CD14-positive monocyte (primary cell): Measurements from ENCODE around the gene LGI2. TPM values are rescaled to one million over a fixed set of nuclear protein-coding genes. Genes with fewer than 3 reads are reported as not detected.

ENCODE experiments used
- DNase-seq, 3 donors: peaks; one replicate each; pipeline ENCODE4 v3.0.0-alpha.2; 2011 to 2022
- H2AFZ ChIP-seq: 2 replicates; pipeline ENCODE4 v1.6.0; 2012; ENCODE audit warnings: mild to moderate bottlenecking, low read depth, low read length, inconsistent platforms; ENCODE audit not compliant: insufficient read depth, poor library complexity, severe bottlenecking
- H3K27ac ChIP-seq, 2 donors: 1 replicate in 1 of 2; 2 replicates in 1 of 2; pipeline ENCODE4 v1.5.1; 2012 to 2013; ENCODE audit warnings: low read length in 2 of 2, control low read depth in 1 of 2, inconsistent platforms in 1 of 2, low read depth in 1 of 2, mild to moderate bottlenecking in 1 of 2
- H3K27me3 ChIP-seq, 2 donors: one replicate each; pipeline versions ENCODE4 v1.6.0 to v1.6.1; 2011 to 2013; ENCODE audit warnings: low read length in 2 of 2; ENCODE audit not compliant: control insufficient read depth in 2 of 2, insufficient read depth in 2 of 2
- H3K36me3 ChIP-seq, 2 donors: replicated peaks in 1 of 2; 1 replicate in 1 of 2; 2 replicates in 1 of 2; pipeline versions ENCODE4 v1.5.1 to v1.6.1; 2012 to 2013; ENCODE audit warnings: low read length in 2 of 2, control low read depth in 1 of 2, inconsistent platforms in 1 of 2, mild to moderate bottlenecking in 1 of 2; ENCODE audit not compliant: insufficient read depth in 2 of 2, control insufficient read depth in 1 of 2
- H3K4me1 ChIP-seq, 2 donors: 1 replicate in 1 of 2; 2 replicates in 1 of 2; pipeline versions ENCODE4 v1.5.1 to v1.6.1; 2012 to 2013; ENCODE audit warnings: low read length in 2 of 2, control low read depth in 1 of 2, inconsistent platforms in 1 of 2, mild to moderate bottlenecking in 1 of 2, moderate library complexity in 1 of 2; ENCODE audit not compliant: insufficient read depth in 2 of 2, control insufficient read depth in 1 of 2
- H3K4me2 ChIP-seq: replicated peaks from 2 replicates; pipeline ENCODE3; 2012; ENCODE audit warnings: low read length, moderate library complexity, mild to moderate bottlenecking; ENCODE audit not compliant: poor library complexity, severe bottlenecking; ENCODE audit errors: extremely low read depth
- H3K4me3 ChIP-seq, 3 experiments: fragments of 200-600 bp in 1 of 3; sonication (generic) in 1 of 3; replicated peaks in 1 of 3; 1 replicate in 2 of 3; 2 replicates in 1 of 3; pipeline ENCODE4 v1.5.1; 2011 to 2013; ENCODE audit warnings: low read length in 3 of 3, mild to moderate bottlenecking in 3 of 3, control low read depth in 2 of 3, low read depth in 2 of 3, inconsistent platforms in 1 of 3, moderate library complexity in 1 of 3
- H3K79me2 ChIP-seq: 2 replicates; pipeline ENCODE4 v1.6.0; 2012; ENCODE audit warnings: mild to moderate bottlenecking, control low read depth, inconsistent platforms, low read length, moderate library complexity; ENCODE audit not compliant: insufficient read depth
- H3K9ac ChIP-seq: 2 replicates; pipeline ENCODE4 v1.6.0; 2017; ENCODE audit warnings: low read length, mild to moderate bottlenecking; ENCODE audit not compliant: insufficient read depth, poor library complexity, severe bottlenecking
- H3K9me3 ChIP-seq, 2 donors: replicated peaks in 1 of 2; 1 replicate in 1 of 2; 2 replicates in 1 of 2; pipeline versions ENCODE4 v1.5.1 to v1.6.1; 2012 to 2013; ENCODE audit warnings: low read length in 2 of 2, control low read depth in 1 of 2; ENCODE audit not compliant: control insufficient read depth in 1 of 2, insufficient read depth in 1 of 2
- H4K20me1 ChIP-seq: 2 replicates; pipeline ENCODE4 v1.6.0; 2012; ENCODE audit warnings: mild to moderate bottlenecking, low read length, control low read depth, moderate library complexity; ENCODE audit not compliant: insufficient read depth
- H3K27ac Mint-ChIP-seq, 7 donors: one replicate each; pipeline ENCODE4 v1.8.0; 2020; ENCODE audit warnings: mild to moderate bottlenecking in 7 of 7, mixed read lengths in 7 of 7, moderate library complexity in 6 of 7, inconsistent platforms in 2 of 7
- H3K27me3 Mint-ChIP-seq, 3 donors: one replicate each; pipeline ENCODE4 v1.8.0; 2021 to 2022; ENCODE audit warnings: low read depth in 3 of 3, mild to moderate bottlenecking in 3 of 3, mixed read lengths in 3 of 3, moderate library complexity in 3 of 3, inconsistent platforms in 1 of 3
- H3K36me3 Mint-ChIP-seq, 2 donors: one replicate each; pipeline ENCODE4 v1.8.0; 2020; ENCODE audit warnings: mixed read lengths in 2 of 2, inconsistent platforms in 1 of 2, mild to moderate bottlenecking in 1 of 2
- H3K4me1 Mint-ChIP-seq: one replicate; pipeline ENCODE4 v1.8.0; 2020; ENCODE audit warnings: mild to moderate bottlenecking, mixed read lengths
- H3K4me3 Mint-ChIP-seq, 2 donors: one replicate each; pipeline ENCODE4 v1.8.0; 2020; ENCODE audit warnings: mild to moderate bottlenecking in 2 of 2, mixed read lengths in 2 of 2, moderate library complexity in 1 of 2
- H3K9me3 Mint-ChIP-seq, 7 donors: one replicate each; pipeline ENCODE4 v1.8.0; 2020 to 2022; ENCODE audit warnings: mixed read lengths in 7 of 7, mild to moderate bottlenecking in 6 of 7, moderate library complexity in 6 of 7, inconsistent platforms in 2 of 7
- WGBS: methylation state at CpG from one replicate; pipeline ENCODE4 v1.1.5; 2013; ENCODE audit warnings: missing lambda C conversion rate; ENCODE audit not compliant: insufficient coverage; 5-methylcytosine and 5-hydroxymethylcytosine counted together
- intact Hi-C, 2 donors: fragments of 100-400 bp; cut with micrococcal nuclease; formaldehyde crosslinking; loops; one replicate each; pipeline versions ENCODE4 v1.15.0 to v1.15.1; 2023
- polyA plus RNA-seq, 3 donors: library from polyadenylated mRNA; depleted of rRNA in 1 of 3; unstranded in 2 of 3; stranded (reverse) in 1 of 3; fragments of 300-500 nt in 2 of 3; fragments of >200 nt in 1 of 3; fragmentation: Illumina TruSeq in 2 of 3; gene quantifications; 1 replicate in 2 of 3; 2 replicates in 1 of 3; pipeline ENCODE4 v1.2.3, GENCODE V29; 2012 to 2021
- TF ChIP-seq, protein P1 (sequence below): fragments of 200-600 bp; IDR thresholded peaks from one replicate; pipeline ENCODE4 v1.8.0; 2022; ENCODE audit warnings: antibody characterized with exemption, mild to moderate bottlenecking

The LGI2 gene
- polyA plus RNA-seq, 3 donors = 0.30 to 0.33 TPM; not detected in 1

DNA sequence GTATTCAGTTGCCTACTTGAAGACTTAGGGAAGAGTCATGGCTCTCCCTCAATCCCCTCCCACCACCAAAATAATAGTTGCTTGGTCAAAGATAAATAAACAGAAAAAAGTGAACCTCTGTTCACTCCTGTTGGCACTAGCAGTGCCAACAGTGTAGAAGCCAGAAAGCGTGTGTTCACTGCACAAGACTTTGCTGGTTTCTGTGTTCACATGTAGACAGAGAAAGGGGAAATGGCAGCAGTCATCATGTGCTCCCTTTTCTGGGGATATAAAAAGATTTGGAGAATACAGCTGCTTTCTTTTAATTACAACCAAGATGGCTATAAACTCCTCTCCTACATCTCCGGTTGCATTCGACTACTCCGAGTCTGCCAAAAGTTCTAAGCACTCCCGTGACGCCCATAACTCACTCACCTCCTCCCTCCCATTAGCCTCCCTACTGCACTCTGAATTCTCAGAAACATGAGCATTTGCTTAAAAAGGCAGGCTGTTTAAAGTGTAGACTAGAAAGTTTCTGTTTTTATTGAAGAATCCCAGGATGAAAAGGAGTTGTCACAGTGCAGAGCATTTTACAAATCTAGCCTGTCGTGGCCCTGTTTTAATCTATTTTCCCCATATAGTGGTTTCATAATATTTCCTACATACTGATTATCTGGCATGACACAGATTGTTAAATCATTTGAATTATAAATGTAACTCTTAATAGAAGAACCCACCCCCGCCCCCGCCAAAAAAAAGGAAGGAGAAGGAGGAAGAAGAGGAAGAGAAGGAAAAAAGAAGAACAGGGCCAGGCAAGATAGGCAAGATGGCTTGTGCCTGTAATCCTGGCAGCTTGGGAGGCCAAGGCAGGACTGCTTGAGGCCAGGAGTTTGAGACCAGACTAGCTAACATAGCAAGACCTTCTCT lies 16.7 kb downstream of the LGI2 start:
- no peaks in the 10 kb centered on the region for H3K36me3 ChIP-seq
- H4K20me1 ChIP-seq = no peaks in the 10 kb centered on the region
- peak overlapping the region in 1 of 2 donors; percentile 51 for H3K27ac ChIP-seq
- peaks cover 19 to 20% of the 10 kb centered on the region in 2 donors for H3K4me1 ChIP-seq
- DNase-seq = peak in 1 of 3 donors; percentile 3
- Mint-ChIP-seq H3K36me3 (no peaks in the 10 kb centered on the region), H3K27me3 (peaks cover 0 to 11% (median 5%) of the 10 kb centered on the region in 3 donors), H3K9me3 (peaks cover 0 to 4% (median 1%) of the 10 kb centered on the region in 7 donors), H3K27ac (peak overlapping the region in 3 of 7 donors; percentile 42 to 75 (median 56)), H3K4me3 (peak overlapping the region in 1 of 2 donors; percentile 12), H3K4me1 (peaks cover 19% of the 10 kb centered on the region)
- no peaks in the 10 kb centered on the region for H3K27me3 ChIP-seq
- H3K4me3 ChIP-seq = no peak overlapping the region
- H3K9ac ChIP-seq = no peak overlapping the region
- no peaks in the 10 kb centered on the region for H3K79me2 ChIP-seq
- TF ChIP-seq, protein P1, sequence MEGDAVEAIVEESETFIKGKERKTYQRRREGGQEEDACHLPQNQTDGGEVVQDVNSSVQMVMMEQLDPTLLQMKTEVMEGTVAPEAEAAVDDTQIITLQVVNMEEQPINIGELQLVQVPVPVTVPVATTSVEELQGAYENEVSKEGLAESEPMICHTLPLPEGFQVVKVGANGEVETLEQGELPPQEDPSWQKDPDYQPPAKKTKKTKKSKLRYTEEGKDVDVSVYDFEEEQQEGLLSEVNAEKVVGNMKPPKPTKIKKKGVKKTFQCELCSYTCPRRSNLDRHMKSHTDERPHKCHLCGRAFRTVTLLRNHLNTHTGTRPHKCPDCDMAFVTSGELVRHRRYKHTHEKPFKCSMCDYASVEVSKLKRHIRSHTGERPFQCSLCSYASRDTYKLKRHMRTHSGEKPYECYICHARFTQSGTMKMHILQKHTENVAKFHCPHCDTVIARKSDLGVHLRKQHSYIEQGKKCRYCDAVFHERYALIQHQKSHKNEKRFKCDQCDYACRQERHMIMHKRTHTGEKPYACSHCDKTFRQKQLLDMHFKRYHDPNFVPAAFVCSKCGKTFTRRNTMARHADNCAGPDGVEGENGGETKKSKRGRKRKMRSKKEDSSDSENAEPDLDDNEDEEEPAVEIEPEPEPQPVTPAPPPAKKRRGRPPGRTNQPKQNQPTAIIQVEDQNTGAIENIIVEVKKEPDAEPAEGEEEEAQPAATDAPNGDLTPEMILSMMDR = no peak
- H2AFZ ChIP-seq = no peak overlapping the region
- intact Hi-C loops = no loop called here
- H3K9me3 ChIP-seq = no peaks in the 10 kb centered on the region
- 85% methylated on average over 3 of the region's 9 CpGs for WGBS
- peak overlapping the region; percentile 5 for H3K4me2 ChIP-seq

DNA sequence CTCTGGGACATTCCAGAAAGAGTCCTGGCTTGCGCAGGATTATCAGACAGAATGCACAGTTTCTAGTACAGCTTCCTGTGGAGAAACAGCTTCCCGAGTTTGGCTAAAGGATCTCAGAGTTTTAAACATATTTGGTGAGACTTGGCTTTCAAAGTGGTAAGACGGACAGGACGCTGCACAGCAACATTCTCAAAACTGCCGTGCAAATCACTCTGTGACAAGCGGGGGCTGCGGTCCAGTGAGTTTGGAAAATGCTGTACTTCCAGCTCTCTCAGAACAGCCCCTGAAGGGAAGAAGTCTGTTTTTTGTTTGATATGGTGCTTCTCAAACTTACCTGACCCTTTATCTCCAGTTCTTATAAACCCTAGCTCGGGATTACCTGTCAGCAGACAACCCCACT lies 18.1 kb downstream of the LGI2 start:
- Histone ChIP-seq H3K9me3 (no peaks in the 10 kb centered on the region), H3K4me2 (no peak overlapping the region), H3K27me3 (no peaks in the 10 kb centered on the region), H3K4me3 (no peak overlapping the region), H3K27ac (no peak overlapping the region), H3K4me1 (peaks cover 19 to 20% of the 10 kb centered on the region in 2 donors), H3K9ac (no peak overlapping the region), H4K20me1 (no peaks in the 10 kb centered on the region), H2AFZ (no peak overlapping the region), H3K36me3 (no peaks in the 10 kb centered on the region), H3K79me2 (no peaks in the 10 kb centered on the region)
- Mint-ChIP-seq H3K9me3 (peaks cover 0 to 4% (median 1%) of the 10 kb centered on the region in 7 donors), H3K4me1 (peaks cover 20% of the 10 kb centered on the region), H3K27me3 (peaks cover 0 to 5% (median 5%) of the 10 kb centered on the region in 3 donors), H3K4me3 (no peak overlapping the region), H3K36me3 (no peaks in the 10 kb centered on the region), H3K27ac (no peak overlapping the region)
- intact Hi-C loops = no loop called here
- WGBS = 86% methylated on average over 4 of the region's 8 CpGs
- DNase-seq = no peak
- TF ChIP-seq, protein P1 = no peak
